ENCODE measurements around the gene CFAP100.

GRCh38 chr3:126478581-126479310, 84.0 kb downstream of the CFAP100 start:
- TF ChIP-seq CTCF (IDR thresholded peaks at IDR 0.05) (no peak), EZH2 (IDR thresholded peaks at IDR 0.05) (no peak)

All from neural progenitor cell (in vitro differentiated cells).